Sciatic nerve (tissue), 2 donors: ENCODE results near the gene POLA2. TPM values are rescaled to one million over a fixed set of nuclear protein-coding genes. Genes with fewer than 3 reads are reported as not detected.

Experiments used
- ATAC-seq: fragments of 200-7000 bp; cut with Tn5 transposase; one replicate; pipeline ENCODE4 v1.9.1; 2020; ENCODE audit warnings: mild to moderate bottlenecking, moderate library complexity
- DNase-seq: peaks from one replicate; pipeline ENCODE4 v3.0.0-alpha.2; 2020; ENCODE audit warnings: low spot score
- intact Hi-C: fragments of 100-400 bp; cut with DNase I; formaldehyde crosslinking; loops from one replicate; pipeline ENCODE4 v1.14.2; 2022
- total RNA-seq: library from RNA; stranded (reverse); fragmentation: NEBNext Ultra II Directional; extraction: Animal tissue kit (Norgen Biotek cat#: 25700); gene quantifications from one replicate; pipeline ENCODE4 v1.2.1, GENCODE V29; 2021
- donor health status: DM: no; HTN: no; CAD: no.
- donor health status: DM: no; HTN: no; CAD: no.

POLA2 gene
- total RNA-seq, 1 donor from 2014 or later: 5.5 TPM

- intact Hi-C loops: no loop called here
- DNase-seq: peak; percentile 78
- peak; percentile 81 for ATAC-seq
Observed at GRCh38 chr11:65298655-65299179, 37.0 kb downstream of the POLA2 start.

GRCh38 chr11:65300621-65301275 lies 39.0 kb downstream of the POLA2 start:
- DNase-seq: no peak
- ATAC-seq: no peak
- intact Hi-C loops: no loop called here

GRCh38 chr11:65301491-65302329 lies 39.9 kb downstream of the POLA2 start:
- intact Hi-C loops: no loop called here
- ATAC-seq: peak; percentile 40
- DNase-seq: no peak

DNA sequence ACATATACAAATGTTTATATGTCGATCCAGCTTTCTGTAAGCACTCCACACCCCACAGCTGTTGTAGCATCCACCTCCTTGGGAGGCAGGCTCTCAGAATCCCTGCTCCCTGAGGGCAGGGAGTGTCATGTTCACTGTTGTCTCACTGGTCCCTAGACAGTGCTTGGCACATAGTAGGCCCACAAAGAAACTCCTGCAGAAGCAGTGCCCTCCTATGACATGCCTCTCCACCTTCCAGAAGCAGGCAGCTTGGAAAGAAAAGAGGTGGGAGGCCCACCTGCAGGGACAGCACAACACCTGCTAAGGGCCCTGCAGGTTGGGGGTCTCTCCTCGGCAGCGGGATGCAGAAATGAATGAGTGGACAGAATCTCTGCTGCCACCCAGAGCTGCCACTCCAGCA lies 41.8 kb downstream of the POLA2 start:
- ATAC-seq (no peak), DNase-seq (no peak)
- intact Hi-C loops: no loop called here

DNA sequence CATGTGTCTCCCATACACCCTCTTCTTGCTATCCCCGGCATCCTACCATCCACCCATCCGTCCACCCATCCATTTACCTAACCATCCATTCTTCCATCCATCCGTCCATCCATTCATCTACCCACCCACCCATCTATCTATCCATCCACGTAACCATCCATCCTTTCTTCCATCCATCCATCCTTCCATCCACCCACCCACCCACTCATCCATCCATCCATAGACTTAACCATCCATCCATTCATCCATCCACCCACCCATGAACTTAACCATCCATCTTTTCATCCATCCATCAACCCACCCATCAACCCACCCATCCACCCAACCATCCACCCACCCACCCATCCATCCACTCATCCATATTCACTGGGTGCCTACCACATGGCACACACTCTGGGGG lies 42.3 kb downstream of the POLA2 start:
- DNase-seq (no peak), ATAC-seq (no peak)
- intact Hi-C loops: no loop called here

- intact Hi-C loops: no loop called here
- no peak for DNase-seq
- ATAC-seq: no peak
Observed at GRCh38 chr11:65304613-65305012, 42.9 kb downstream of the POLA2 start.

DNA sequence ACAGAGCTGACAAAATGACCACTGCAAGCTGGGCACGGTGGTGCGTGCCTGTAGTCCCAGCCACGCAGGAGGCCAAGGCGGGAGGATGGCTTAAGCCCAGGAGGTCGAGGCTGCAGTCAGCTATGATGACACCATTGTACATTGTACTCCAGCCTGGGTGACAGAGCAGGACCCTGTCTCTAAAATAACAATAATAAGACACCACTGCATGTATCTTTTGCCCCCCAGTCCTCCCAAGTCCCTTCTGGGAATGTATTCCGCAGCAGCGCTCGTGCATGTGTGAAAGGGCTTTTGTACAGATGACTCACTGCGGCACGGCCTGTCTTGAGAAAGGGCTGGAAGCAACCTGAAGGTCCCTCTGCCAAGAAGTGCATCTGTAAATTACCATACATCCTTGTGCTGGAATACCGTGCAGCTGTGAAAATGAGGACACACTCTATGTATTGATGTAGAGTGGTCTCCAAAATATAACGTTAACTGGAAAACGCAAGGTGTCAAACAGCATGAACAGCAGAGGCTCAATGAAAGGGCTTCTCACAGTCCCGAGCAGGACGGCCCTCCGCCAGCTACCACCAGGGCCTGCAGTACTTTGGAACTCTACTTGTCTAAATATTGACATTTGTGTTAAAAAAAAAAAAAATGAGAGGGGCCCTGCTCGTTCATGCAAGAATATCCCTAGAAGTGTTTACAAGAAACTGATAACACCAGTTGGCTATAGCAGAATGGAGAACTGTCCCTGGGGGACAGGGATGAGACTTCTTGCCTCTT lies 43.9 kb downstream of the POLA2 start:
- no peak for DNase-seq

DNA sequence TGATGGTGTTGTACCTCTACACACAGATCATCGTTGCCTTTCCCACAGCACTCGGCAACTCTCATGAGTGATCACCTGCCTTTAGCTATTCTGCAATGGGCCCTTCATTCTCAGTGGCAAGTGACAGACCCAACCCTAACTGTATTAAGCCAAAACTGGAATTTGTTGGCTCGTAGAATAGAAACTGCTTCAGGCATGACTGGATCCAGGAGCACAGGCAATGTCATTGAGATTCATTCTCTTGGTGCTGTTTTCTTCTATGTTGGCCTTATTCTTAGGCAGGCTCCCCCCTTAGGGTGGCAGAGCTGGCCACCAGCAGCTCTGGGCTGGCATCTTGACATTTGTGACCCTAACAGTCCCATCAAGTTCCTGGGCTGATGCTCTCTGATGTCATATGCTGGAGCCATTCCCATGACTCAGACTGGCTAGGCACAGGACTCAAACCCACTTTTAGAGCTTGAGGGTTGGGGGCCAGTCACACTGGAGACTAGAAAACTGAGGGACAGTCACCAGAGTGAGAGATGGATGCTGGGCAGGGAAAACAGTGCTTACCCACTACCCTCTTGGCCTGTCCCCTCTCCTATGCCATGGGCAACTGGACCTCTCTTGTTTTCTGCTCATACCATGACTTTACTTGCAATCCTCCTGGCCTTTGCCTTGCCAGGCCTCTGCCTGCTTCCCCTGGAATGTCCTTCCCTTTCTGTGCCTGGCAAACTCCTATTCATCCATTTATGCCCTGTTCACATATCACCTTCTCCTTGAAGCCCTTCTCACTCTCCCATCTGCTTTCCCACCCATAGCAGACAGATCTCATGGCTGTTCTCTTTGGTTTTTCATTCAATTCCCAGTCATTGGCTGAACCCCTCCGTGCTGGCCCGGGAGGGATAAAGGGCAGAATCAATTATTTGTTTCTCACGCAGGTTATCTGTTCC lies 45.8 kb downstream of the POLA2 start:
- DNase-seq: no peak
- intact Hi-C loops: no loop called here
- ATAC-seq: no peak

More for the DNA sequence above, 43.9 kb downstream of the POLA2 start:
- intact Hi-C loops: no loop called here
- ATAC-seq: peak; percentile 65

GRCh38 chr11:65308281-65308891 lies 46.6 kb downstream of the POLA2 start:
- DNase-seq: peak; percentile 73
- intact Hi-C loops: no loop called here
- peak; percentile 7 for ATAC-seq

DNA sequence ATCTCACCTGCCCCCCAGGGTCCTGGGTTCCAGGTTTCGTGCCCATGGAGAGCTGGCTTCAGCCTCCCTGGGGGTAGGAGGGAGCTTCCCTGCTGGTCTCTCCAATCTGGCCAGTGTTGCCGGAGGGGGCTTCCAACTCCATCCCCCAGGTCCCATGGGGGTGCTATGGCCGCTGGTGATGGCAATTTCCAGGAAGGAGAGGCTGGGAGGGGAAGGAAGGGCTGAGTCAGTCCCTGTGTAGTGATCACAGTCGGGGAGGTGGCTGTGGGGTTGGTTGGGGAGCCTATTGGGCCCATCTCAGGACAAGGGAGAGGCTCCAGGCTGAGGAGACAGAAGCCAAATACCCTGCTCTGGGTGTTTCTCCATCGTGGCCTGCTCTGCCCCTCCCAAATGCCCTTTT lies 47.2 kb downstream of the POLA2 start:
- ATAC-seq (no peak), DNase-seq (no peak)
- intact Hi-C loops: no loop called here

- intact Hi-C loops: no loop called here
- DNase-seq (peak; percentile 74), ATAC-seq (no peak)
Observed at GRCh38 chr11:65310215-65310614, 48.5 kb downstream of the POLA2 start.

DNA sequence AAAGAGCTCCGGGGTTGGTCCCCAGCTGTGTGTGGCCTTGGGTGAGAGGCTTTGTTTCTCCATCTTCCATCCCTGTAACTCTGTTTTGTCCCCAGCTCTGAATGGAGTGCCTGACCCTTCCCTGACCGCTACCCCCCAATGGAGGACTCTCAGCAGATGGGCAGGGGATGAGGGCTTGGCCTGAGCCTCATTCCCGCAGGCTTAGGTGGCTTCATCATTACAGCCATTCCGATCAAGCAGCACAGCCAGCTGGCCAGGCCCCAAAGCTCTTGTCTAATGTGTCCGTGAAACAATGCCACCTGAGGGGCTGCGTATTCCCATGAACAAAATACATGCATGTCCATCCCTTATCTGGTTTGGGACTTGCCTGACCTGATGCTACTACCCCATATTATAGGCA lies 49.0 kb downstream of the POLA2 start:
- ATAC-seq: no peak
- intact Hi-C loops: no loop called here
- DNase-seq: no peak

GRCh38 chr11:65311170-65311678 lies 49.5 kb downstream of the POLA2 start:
- intact Hi-C loops: no loop called here
- ATAC-seq: no peak
- DNase-seq: peak; percentile 68

GRCh38 chr11:65314501-65315203 lies 52.9 kb downstream of the POLA2 start, which contains the start of gene CDC42EP2:
TSS of gene CDC42EP2 (plus strand) at chr11:65314866. CDS start at chr11:65320899, 6,033 bp downstream.
- peak; percentile 93 for DNase-seq
- ATAC-seq: peak; percentile 88
- intact Hi-C loops: loop anchor here (5.0 kb wide), 1 partner anchor 37 kb away; no protein-coding TSS in a partner anchor

DNA sequence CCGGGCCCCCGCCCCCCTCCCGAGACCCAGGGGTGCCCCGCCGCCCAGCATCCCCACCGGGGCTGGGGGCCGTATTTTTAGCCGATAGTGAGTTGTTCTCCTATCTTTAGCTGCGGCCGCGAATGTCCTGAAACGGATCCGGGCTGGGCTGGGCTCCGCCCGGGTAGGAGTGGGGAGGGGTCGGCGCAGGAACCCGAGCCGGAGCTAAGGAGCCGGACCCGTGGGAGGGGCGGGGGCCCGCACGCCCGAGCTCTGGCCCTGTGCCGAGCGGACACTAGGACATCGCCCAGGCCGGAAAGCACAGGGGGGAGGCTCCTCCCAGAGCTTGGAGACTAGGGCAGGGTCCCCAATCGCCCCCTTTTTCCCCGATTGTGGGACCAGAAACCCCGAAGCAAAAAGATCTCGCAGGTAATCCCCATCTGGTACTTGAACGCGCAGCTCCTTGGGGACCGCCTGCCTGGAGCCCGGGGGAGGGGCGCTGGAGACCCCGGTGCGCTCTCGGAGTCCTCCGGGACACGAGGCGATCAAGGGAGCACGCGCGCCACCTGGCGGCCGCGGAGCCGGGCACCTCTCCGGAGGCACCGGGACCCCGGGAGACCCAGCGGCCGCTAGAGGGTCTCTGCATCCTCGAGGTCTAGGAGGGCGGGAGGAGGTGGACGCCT lies 53.6 kb downstream of the POLA2 start:
- ATAC-seq: peak; percentile 76
- DNase-seq: peak; percentile 92
- intact Hi-C loops: loop anchor here (5.0 kb wide), 1 partner anchor 38 kb away; no protein-coding TSS in a partner anchor

DNA sequence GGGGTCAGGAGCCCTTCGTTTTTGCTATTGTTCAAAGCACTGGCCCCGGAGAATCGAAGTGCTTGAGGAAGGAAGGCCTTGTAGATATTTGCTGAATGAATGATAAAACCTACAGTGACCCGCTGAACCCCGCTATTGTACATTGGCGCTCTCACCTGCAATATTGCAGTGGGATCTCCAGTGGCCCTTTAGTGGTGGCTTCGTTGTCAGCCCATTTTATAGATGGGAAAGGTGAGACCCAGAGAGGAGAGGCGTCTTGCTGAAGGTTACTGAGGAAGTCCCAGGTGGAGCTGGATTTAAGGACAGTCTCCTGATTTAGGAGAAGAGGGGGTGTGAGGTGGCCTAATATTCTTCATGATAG lies 54.1 kb downstream of the POLA2 start:
- ATAC-seq (no peak), DNase-seq (no peak)
- intact Hi-C loops: loop anchor here (5.0 kb wide), 1 partner anchor 39 kb away; no protein-coding TSS in a partner anchor
